GM12891 (cell line): ENCODE results near the gene SSR2.

ENCODE experiments used
- DNase-seq: peaks from one replicate; pipeline ENCODE4 v3.0.0; 2011; ENCODE audit warnings: low spot score; ENCODE audit not compliant: insufficient read length
- FAIRE-seq: peaks from 2 replicates; lab custom pipeline; 2011; peaks lifted over from hg19 to GRCh38; lab: Jason Lieb, UNC
- PAX5 ChIP-seq: IDR thresholded peaks from 2 replicates; pipeline ENCODE4 v1.6.1; 2011; ENCODE audit warnings: low read length, moderate library complexity, mild to moderate bottlenecking; ENCODE audit not compliant: insufficient read depth, severe bottlenecking
- POLR2A ChIP-seq: IDR thresholded peaks from 2 replicates; pipeline ENCODE4 v1.6.1; 2011; ENCODE audit warnings: low read depth, low read length, control low read depth
- POLR2AphosphoS5 ChIP-seq: IDR thresholded peaks from 2 replicates; pipeline ENCODE4 v1.6.1; 2011; ENCODE audit warnings: low read depth, low read length, control low read depth
- POU2F2 ChIP-seq: IDR thresholded peaks from 2 replicates; pipeline ENCODE4 v1.6.1; 2011; ENCODE audit warnings: low read depth, mild to moderate bottlenecking, control low read depth, low read length, moderate library complexity
- SPI1 ChIP-seq: IDR thresholded peaks from 2 replicates; pipeline ENCODE4 v1.6.1; 2011; ENCODE audit warnings: low read depth, low read length, control low read depth
- TAF1 ChIP-seq: IDR thresholded peaks from 2 replicates; pipeline ENCODE4 v1.6.1; 2011; ENCODE audit warnings: low read depth, low read length, control low read depth

SSR2 gene

DNA sequence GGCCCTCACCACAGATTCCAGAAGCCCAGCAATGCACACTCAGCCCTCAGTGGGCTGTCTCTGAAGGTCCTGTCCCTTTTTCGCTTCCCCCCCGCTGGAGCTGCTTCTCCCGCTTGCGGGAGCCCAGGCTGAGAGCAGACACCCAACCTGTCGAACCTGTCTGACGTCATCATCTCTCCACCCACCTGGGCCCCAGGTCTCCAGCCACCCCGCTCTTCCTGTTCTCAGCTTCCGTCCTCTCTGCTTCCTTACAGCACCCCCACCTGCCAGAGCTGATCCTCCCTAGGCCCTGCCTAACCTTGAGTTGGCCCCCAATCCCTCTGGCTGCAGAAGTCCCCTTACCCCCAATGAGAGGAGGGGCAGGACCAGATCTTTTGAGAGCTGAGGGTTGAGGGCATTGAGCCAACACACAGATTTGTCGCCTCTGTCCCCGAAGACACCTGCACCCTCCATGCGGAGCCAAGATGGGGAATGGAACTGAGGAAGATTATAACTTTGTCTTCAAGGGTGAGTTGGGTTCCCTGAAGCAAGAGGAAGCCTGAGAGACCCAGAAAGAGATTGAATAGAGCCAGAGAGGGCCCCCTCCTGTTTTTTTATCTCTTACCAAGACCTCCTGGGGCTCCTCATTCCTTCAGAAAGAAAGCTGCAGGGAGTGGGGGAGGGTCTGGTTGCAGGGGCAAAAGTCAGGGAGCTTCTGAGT is 40.3 kb upstream of the SSR2 start, which contains the start of gene RAB25:
RAB25 (plus strand) TSS at position 224 of the 700 bp plus-strand sequence; CDS start at position 465, 241 bp downstream.
- TF ChIP-seq POLR2AphosphoS5 (no peak), PAX5 (no peak), POLR2A (no peak), POU2F2 (no peak), TAF1 (no peak), SPI1 (no peak)
- DNase-seq (no peak), FAIRE-seq (no peak)

- no peak for FAIRE-seq
- no peak for DNase-seq
- no peak for TF ChIP-seq PAX5
- no peak for TF ChIP-seq POU2F2
- no peak for TF ChIP-seq SPI1
- TF ChIP-seq POLR2AphosphoS5 = no peak
- TF ChIP-seq POLR2A = no peak
- TF ChIP-seq TAF1 = no peak
Observed at GRCh38 chr1:156056326-156056849, 35.6 kb upstream of the SSR2 start.

DNA sequence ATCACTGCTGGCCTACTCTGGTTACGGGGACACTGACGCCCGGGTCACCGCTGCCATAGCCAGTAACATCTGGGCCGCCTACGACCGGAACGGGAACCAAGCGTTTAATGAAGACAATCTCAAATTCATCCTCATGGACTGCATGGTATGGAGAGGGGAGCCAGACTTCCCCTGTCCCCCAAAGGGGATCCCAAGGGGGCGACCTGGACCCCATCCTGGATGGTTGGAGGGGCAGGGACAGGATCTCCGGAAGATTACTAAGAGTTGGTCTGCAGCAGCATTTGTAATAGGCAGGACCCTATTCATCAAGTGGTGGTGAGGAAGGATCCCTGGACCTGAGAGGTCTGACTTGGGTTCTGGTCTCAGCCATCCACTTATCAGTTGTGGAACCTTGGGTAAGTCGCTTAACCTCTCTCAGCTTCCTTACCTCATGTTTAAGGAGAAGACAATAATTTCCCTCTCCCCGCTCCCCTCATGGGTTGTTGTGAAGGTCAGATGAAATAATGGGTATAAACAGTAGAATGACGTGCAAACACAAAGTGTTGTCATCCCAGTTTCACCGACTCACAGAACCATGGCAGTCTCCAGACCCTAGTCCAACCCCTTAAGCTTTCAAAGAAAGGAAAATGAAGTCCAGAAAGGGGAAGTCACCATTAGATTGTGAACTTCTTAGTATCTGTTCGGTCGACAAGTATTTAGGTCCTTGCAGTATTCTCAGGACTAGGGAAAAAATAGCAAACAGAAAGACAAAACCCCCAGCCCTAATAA is 34.7 kb upstream of the SSR2 start:
- DNase-seq (no peak), FAIRE-seq (no peak)
- TF ChIP-seq POLR2AphosphoS5 (no peak), POU2F2 (no peak), PAX5 (no peak), SPI1 (peak; percentile 87)

DNA sequence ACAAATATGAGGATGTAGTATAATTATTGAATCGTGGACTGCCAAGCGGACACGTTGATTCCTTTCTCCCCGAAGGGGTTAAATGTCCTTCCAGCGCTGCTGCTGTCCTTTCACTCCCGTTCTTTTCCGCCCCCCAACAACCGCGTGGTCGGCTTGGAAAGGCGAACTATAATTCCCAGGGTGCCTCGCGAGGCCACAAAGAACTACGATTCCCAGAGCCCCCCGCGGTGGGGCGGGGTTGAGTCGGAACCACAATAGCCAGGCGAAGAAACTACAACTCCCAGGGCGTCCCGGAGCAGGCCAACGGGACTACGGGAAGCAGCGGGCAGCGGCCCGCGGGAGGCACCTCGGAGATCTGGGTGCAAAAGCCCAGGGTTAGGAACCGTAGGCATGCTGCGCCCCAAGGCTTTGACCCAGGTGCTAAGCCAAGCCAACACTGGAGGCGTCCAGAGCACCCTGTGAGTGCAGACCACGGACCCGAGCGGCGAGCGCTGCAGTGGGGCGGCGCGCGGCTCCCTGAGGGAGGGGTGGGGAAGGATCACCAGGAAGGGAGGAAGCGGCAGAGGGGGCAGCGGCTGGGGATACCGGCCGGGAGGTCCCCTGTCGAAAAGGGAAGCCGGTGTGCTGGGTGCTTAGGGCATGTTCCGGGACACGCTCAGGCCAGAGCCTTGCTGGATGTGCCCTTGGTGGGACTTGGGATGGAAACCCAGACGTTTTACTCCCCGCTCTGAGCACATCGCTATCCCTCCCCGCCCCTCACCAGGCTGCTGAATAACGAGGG is 33.9 kb upstream of the SSR2 start, which contains the start of gene LAMTOR2:
LAMTOR2 (plus strand) TSS at position 283 of the 781 bp plus-strand sequence; CDS start at position 391, 108 bp downstream.
- FAIRE-seq = peak; percentile 99
- TF ChIP-seq POLR2A = peak; percentile 46; the same call in 1 of the 2 replicates
- TF ChIP-seq POLR2AphosphoS5 = peak; percentile 56; the same call in 1 of the 2 replicates
- TF ChIP-seq POU2F2 = peak; percentile 72
- TF ChIP-seq TAF1 = peak; percentile 48; the same call in 1 of the 2 replicates
- TF ChIP-seq SPI1 = no peak
- no peak for TF ChIP-seq PAX5

DNA sequence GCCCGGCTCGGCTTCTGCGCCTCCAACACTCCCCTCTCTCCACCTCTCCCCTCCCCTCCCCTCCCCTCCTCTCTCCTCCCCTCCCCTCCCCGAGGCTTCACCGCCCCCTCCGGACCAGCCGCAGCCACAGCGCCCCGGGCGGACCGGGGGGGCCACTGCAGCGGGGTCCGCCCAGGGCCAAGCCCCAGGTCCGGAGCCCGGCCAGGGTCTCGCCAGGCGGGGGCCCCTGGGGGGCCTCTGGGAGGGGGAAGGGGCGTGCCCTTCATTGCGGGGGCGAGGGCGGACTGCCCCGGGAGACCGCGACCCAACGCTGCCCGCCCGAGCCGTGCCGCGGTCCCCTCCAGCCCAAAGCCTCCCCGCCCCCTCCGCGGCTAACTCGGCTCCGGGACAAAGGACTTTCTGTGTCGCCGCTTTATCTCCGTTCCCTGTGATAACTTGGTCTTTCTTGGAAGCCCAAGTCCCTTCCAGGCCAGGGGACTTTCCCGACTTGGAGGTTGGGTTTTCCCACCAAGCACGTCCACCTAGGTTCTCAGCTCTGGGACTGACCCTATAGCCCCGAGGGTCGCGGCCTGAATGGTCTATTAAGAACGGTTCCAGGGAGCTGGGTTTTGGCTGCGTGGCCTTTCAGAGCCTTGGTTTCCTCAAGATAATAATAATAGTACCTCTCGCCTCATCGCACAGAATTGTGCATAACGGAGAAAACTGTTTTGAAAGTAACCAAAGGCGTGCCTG is 33.2 kb upstream of the SSR2 start, which contains the start of gene UBQLN4:
UBQLN4 (minus strand) TSS at position 31 of the 732 bp plus-strand sequence. CDS start 97 bp downstream, outside the sequence.
- no peak for FAIRE-seq
- peak; percentile 92 for DNase-seq
- TF ChIP-seq POU2F2 (no peak), POLR2AphosphoS5 (peak; percentile 13; the same call in 1 of the 2 replicates)

More for the DNA sequence above, 33.9 kb upstream of the SSR2 start, which contains the start of gene LAMTOR2:
- peak; percentile 95 for DNase-seq

DNA sequence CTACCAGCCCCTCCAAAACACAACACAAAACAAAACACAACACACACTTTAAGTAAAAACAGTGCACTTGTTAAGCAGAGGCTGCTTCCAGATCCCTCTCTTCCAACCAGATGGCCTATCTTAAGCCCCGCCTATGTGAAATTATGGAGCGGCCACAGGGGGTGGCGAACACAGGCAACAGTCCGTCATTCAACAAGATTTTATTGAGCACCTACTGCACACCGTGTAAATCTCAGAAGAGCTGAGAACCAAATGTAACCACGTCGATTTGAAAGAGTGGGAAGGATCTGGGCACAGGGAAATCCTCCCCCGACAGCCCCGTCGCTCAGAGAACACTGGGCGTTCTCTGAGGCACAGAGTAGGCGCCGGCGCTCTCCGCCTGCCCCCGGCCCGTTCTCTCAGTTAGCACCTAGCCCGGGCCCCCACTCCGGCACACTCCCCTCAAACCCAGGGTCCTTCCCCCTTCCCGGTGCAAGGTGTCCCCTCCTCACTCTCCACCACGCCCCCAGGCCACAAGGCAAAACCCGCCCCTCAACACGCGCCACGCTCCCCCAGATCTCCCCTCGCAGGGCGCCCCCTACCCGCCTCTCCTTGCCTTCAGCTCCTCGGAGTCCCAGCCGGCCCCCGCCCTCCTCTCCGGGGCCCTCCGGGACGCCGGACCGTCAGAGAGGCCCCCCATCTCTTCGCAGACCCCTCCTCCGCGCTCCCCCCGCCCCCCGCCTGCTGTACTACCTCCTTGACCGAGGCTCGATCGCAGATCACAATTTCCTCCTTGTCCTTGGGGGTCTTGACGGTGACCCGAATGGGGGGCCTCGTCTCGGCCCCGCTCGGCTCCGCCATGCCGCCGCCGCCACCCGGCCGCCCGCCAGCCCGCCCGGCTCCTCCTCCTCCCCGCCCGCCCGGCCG is 32.4 kb upstream of the SSR2 start:
- peak; percentile 73 for DNase-seq
- no peak for FAIRE-seq
- no peak for TF ChIP-seq SPI1
- TF ChIP-seq TAF1 = no peak
- no peak for TF ChIP-seq PAX5
- TF ChIP-seq POLR2A = no peak
- TF ChIP-seq POU2F2 = no peak
- TF ChIP-seq POLR2AphosphoS5 = no peak

- TF ChIP-seq POLR2AphosphoS5 (no peak), PAX5 (no peak), TAF1 (no peak), SPI1 (no peak), POLR2A (no peak), POU2F2 (no peak)
- FAIRE-seq (no peak), DNase-seq (no peak)
Observed at GRCh38 chr1:156051011-156051725, 30.4 kb upstream of the SSR2 start.
